CD4-positive, alpha-beta T cell treated with Interleukin-12 subunit alpha and Interleukin-12 subunit beta, for 1 hour (primary cell): ENCODE results near the gene SPACA5B.
A peak's percentile ranks its signal among the peaks of the same experiment; 100 is the strongest.
"Not testable (repeated sequence)": the region's sequence is repeated elsewhere in the genome, so short reads cannot be mapped to it uniquely, and the experiment has no call there.

ENCODE experiments used
- DNase-seq: peaks from one replicate; pipeline ENCODE4 v3.0.0-alpha.2; 2020

The SPACA5B gene

GRCh38 chrX:48130326-48130725 lies at the start of gene SPACA5B:
SPACA5B (plus strand) TSS chrX:48130626; CDS start chrX:48130688, 62 bp downstream.
- DNase-seq, result not testable (repeated sequence)

- peak; percentile 56 for DNase-seq
Measured at GRCh38 chrX:48083212-48083611, 47.2 kb upstream of the SPACA5B start.

GRCh38 chrX:48083706-48084105 lies 46.7 kb upstream of the SPACA5B start:
- no peak for DNase-seq

- no peak for DNase-seq
Measured at GRCh38 chrX:48086082-48086481, 44.3 kb upstream of the SPACA5B start.

- no peak for DNase-seq
Measured at GRCh38 chrX:48090123-48090522, 40.3 kb upstream of the SPACA5B start.

- not testable (repeated sequence) for DNase-seq
Measured at GRCh38 chrX:48092558-48092957, 37.9 kb upstream of the SPACA5B start.

GRCh38 chrX:48101443-48101842 lies 29.0 kb upstream of the SPACA5B start:
- DNase-seq, result no peak

- no peak for DNase-seq
Measured at GRCh38 chrX:48102874-48103374, 27.5 kb upstream of the SPACA5B start.

- no peak for DNase-seq
Measured at GRCh38 chrX:48107717-48108116, 22.7 kb upstream of the SPACA5B start.

GRCh38 chrX:48125286-48125685 lies 5.1 kb upstream of the SPACA5B start:
- not testable (repeated sequence) for DNase-seq

GRCh38 chrX:48132308-48132844 lies 1.9 kb downstream of the SPACA5B start:
- not testable (repeated sequence) for DNase-seq

- DNase-seq, result not testable (repeated sequence)
Measured at GRCh38 chrX:48139076-48139475, 8.7 kb downstream of the SPACA5B start.

GRCh38 chrX:48141810-48142508 lies 11.5 kb downstream of the SPACA5B start:
- DNase-seq, result not testable (repeated sequence)

GRCh38 chrX:48142697-48143096 lies 12.3 kb downstream of the SPACA5B start:
- not testable (repeated sequence) for DNase-seq

- no peak for DNase-seq
Measured at GRCh38 chrX:48153769-48154168, 23.3 kb downstream of the SPACA5B start.

- DNase-seq, result no peak
Measured at GRCh38 chrX:48154796-48155195, 24.4 kb downstream of the SPACA5B start.

- DNase-seq, result no peak
Measured at GRCh38 chrX:48156014-48156413, 25.6 kb downstream of the SPACA5B start.

- DNase-seq, result no peak
Measured at GRCh38 chrX:48165241-48165640, 34.8 kb downstream of the SPACA5B start.

- not testable (repeated sequence) for DNase-seq
Measured at GRCh38 chrX:48166322-48166721, 35.9 kb downstream of the SPACA5B start.

GRCh38 chrX:48179691-48180090 lies 49.3 kb downstream of the SPACA5B start:
- DNase-seq, result no peak

GRCh38 chrX:48180811-48181210 lies 50.4 kb downstream of the SPACA5B start:
- no peak for DNase-seq

GRCh38 chrX:48181882-48182281 lies 51.5 kb downstream of the SPACA5B start:
- not testable (repeated sequence) for DNase-seq
